GM19043 (cell line): ENCODE results near the gene MCTP1.
A peak's percentile ranks its signal among the peaks of the same experiment; 100 is the strongest.

Experiments
- ATAC-seq: cut with Tn5 transposase; IDR thresholded peaks from one replicate; pipeline ENCODE4 v1.9.1; 2021; ENCODE audit warnings: low read depth; ENCODE audit not compliant: unreplicated experiment

Gene MCTP1

GRCh38 chr5:94784536-94785505 is 500.1 kb downstream of the MCTP1 start:
- no peak for ATAC-seq

DNA sequence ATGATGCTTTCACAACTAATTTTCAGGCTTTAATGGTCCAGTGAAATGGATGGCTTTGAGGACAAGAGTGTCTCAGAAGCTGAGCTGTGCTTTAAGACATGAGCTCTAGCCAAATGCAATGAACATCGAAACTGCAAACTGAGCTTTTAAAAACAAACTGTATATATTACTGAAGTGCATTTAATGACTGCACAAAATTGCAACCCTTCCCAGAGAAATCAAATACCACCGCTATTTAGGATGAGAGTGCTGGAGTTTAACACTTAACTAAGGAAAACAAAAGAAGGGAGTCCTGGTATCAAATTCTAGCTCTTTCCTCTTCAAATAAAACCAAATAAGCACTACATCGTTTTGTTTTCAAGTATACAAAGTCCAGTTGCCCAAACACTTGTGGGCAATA is 502.5 kb downstream of the MCTP1 start:
- no peak for ATAC-seq

DNA sequence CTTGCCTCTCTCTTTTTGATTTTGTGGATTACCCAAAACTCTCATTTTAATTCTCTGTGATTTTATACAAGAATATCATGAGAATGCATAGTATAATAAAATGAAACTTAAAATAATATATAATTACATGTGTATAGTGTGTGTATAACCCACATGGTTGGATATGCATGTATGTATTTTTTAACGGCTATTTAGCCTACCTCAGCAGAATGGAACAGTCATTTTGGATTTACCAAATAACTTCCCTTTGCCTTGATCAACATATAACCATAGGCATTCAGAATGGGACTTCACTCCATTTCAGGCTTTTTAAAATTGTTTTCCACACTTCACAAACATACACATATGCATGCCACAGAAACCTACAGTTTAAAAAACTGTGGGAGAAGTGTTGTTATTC is 505.2 kb downstream of the MCTP1 start:
- no peak for ATAC-seq

GRCh38 chr5:94778732-94779131 is 506.2 kb downstream of the MCTP1 start:
- no peak for ATAC-seq

GRCh38 chr5:94778299-94778698 is 506.6 kb downstream of the MCTP1 start:
- ATAC-seq: no peak

GRCh38 chr5:94777056-94777880 is 507.6 kb downstream of the MCTP1 start:
- no peak for ATAC-seq

- no peak for ATAC-seq
Measured at GRCh38 chr5:94776167-94776566, 508.7 kb downstream of the MCTP1 start.

DNA sequence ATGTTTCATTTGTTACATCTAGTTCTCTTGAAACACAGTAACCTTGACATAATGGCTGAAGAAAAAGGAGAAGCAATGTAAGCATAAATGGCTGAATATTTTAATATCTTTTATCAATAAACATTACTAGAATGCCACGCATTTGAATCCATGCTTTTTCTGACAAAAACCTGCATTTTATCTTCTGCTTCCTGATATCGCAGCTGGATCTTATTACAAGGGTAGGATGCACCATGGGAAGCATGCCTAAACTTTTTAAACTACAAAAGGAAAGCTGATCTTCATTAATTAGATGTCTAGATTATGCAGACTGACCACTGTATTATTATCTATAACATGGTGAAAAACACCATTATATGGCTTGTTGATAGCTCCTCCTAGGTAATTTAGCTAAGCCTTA is 509.8 kb downstream of the MCTP1 start:
- ATAC-seq: no peak

GRCh38 chr5:94771742-94772141 is 513.2 kb downstream of the MCTP1 start:
- no peak for ATAC-seq

- no peak for ATAC-seq
Measured at GRCh38 chr5:94769996-94770395, 514.9 kb downstream of the MCTP1 start.

DNA sequence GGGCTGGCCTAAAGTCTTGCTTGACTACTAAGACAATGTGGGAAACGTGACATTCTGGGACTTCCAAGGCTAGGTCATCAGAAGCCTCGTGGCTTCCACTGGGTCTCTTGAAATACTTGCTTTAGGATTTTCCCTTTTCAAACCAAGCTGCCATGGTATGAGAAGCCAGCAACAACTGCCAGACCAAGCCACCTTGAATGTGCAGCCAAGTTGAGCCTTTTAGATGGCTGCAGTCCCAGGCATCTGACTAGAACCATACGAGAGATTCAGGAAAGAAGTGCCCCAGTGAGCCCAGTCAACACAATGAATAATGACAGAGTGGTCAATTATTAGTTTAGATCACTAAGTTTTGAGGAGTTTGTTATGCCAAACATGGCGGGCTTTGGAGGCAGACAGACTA is 523.1 kb downstream of the MCTP1 start:
- ATAC-seq: no peak

DNA sequence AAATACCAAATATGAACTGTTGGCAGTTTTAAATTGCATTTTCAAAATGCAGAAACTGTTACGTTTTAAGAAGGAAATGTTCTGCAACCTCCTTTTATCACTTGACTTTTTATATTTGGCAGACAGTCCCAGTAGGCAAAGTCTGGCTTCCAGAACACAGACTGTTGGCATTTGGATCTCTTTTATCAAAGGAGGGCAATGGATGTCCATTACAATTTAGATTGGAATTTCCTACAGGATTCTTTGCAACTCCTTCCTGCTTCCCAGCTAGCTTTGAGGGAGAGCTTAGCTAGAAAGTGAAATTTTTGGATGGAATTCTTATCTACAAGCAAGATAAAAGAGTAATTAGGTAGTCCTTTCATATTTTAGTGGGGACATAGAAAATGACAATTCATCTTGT is 523.8 kb downstream of the MCTP1 start:
- ATAC-seq: no peak

DNA sequence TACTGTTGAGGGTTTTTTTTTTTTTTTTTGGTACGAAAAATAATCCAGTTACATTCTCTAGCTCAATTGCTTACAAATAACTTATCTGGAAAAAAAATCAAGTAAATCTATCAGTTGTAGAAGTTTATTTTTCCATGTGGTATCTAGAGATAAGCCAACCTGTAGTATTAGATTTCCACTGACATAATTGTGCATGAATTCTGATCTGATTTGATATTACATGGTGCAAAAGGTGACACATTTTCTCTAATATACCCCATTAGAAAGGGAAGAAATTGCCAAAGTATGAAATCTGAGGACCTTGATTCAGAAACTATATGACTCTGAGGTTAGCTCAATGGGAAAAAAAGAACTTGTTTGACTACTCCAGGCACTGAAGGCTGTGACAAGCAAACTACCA is 524.9 kb downstream of the MCTP1 start:
- ATAC-seq: no peak

GRCh38 chr5:94759022-94759421 is 525.9 kb downstream of the MCTP1 start:
- ATAC-seq: no peak

- no peak for ATAC-seq
Measured at GRCh38 chr5:94754824-94755223, 530.1 kb downstream of the MCTP1 start.

DNA sequence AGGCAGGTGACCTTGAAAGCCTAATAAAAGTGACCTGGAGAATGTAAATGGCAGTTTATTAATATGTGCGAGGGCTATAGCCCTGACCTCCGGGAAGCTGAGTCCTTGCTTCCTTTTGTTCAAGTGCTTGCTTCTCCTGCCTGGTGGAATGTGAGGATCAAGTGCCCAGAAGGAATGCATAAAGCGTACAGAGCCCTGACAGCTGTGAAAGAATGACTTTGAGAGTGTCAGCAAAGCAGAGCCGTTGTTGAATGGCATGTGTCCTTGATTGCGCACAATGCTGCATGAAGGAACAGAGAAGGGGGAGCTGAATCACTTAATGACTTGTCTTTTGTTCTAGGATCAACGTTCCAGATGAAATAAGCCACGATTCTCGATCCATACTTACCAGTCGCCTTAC is 533.4 kb downstream of the MCTP1 start:
- no peak for ATAC-seq

DNA sequence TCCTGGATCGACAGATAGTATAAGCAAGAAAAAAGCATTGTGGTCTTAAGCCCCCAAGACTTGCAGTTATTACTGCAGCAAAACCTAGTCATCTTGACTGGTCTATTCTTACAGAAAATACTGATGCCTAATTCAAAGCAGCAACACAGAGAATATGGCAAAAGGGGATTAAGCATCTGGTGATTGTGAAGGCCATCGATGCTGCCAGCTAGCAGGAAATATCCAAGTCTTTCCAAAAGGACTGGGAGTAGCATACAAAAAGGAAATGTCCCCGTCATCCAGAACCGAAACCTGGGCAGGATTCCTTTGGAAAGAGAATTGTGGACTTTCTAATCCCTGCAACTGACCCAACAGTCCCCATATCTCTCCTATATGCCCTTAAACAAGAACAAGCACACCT is 534.2 kb downstream of the MCTP1 start:
- no peak for ATAC-seq

- ATAC-seq: no peak
Measured at GRCh38 chr5:94749042-94749441, 535.9 kb downstream of the MCTP1 start.

- no peak for ATAC-seq
Measured at GRCh38 chr5:94748212-94748611, 536.7 kb downstream of the MCTP1 start.

- no peak for ATAC-seq
Measured at GRCh38 chr5:94747371-94747770, 537.5 kb downstream of the MCTP1 start.

GRCh38 chr5:94746731-94747124 is 538.2 kb downstream of the MCTP1 start:
- ATAC-seq: peak; percentile 45
